SK-N-SH (cell line): ENCODE results near the gene USP4. TPM values are rescaled to one million over a fixed set of nuclear protein-coding genes. Genes with fewer than 3 reads are reported as not detected.

Source experiments
- CTCF ChIA-PET: fragments of 300-600, 350-600 bp; formaldehyde crosslinking; extraction: SDS; loops from one replicate; lab custom pipeline; 2021; lab: Yijun Ruan, JAX
- POLR2A ChIA-PET: fragments of 350-600 bp; sonication (Branson Sonifier 250); formaldehyde crosslinking; extraction: SDS; loops from one replicate; lab custom pipeline; 2020; ENCODE audit warnings: antibody characterized with exemption, inconsistent platforms; lab: Yijun Ruan, JAX
- DNase-seq: peaks from one replicate; pipeline ENCODE4 v3.0.0; 2012
- H2AFZ ChIP-seq: fragments of 200-600 bp; sonication (generic); 2 replicates; pipeline ENCODE4 v1.8.1; 2016; ENCODE audit warnings: antibody characterized with exemption, mild to moderate bottlenecking, low read depth
- H3F3A ChIP-seq: fragments of 200-600 bp; sonication (generic); replicated peaks from 2 replicates; pipeline ENCODE3; 2016; ENCODE audit warnings: antibody characterized with exemption, mild to moderate bottlenecking; ENCODE audit not compliant: insufficient read depth
- H3K27ac ChIP-seq, 2 experiments: fragments of 200-500 bp in 1 of 2; fragments of 200-600 bp in 1 of 2; sonication (Bioruptor generic) in 1 of 2; sonication (generic), shearing (Covaris generic) in 1 of 2; 2 replicates each; pipeline versions ENCODE4 v1.5.1 to v1.6.1; 2014 to 2016; ENCODE audit warnings: low read depth in 2 of 2, inconsistent platforms in 1 of 2, low read length in 1 of 2, mild to moderate bottlenecking in 1 of 2, mixed read lengths in 1 of 2
- H3K27me3 ChIP-seq: fragments of 200-600 bp; sonication (generic), shearing (Covaris generic); 2 replicates; pipeline ENCODE4 v1.6.1; 2016; ENCODE audit warnings: mixed run types; ENCODE audit not compliant: insufficient read depth
- H3K36me3 ChIP-seq, 2 experiments: fragments of 200-500 bp in 1 of 2; fragments of 200-600 bp in 1 of 2; sonication (Bioruptor generic) in 1 of 2; sonication (generic) in 1 of 2; replicated peaks in 1 of 2; 2 replicates each; pipeline versions ENCODE3 to v1.5.1; 2014 to 2016; ENCODE audit warnings: low read length in 1 of 2, mild to moderate bottlenecking in 1 of 2; ENCODE audit not compliant: insufficient read depth in 2 of 2, control insufficient read depth in 1 of 2
- H3K4me1 ChIP-seq, 2 experiments: fragments of 200-500 bp in 1 of 2; fragments of 200-600 bp in 1 of 2; sonication (Bioruptor generic) in 1 of 2; sonication (generic), shearing (Covaris generic) in 1 of 2; 2 replicates each; pipeline versions ENCODE4 v1.5.1 to v1.6.1; 2014 to 2016; ENCODE audit warnings: low read depth in 1 of 2, low read length in 1 of 2, mixed run types in 1 of 2; ENCODE audit not compliant: insufficient read depth in 2 of 2, control insufficient read depth in 1 of 2
- H3K4me2 ChIP-seq: fragments of 200-600 bp; sonication (generic), shearing (Covaris generic); 2 replicates; pipeline ENCODE4 v1.6.1; 2017; ENCODE audit warnings: mixed run types
- H3K4me3 ChIP-seq, 2 experiments: fragments of 200-500 bp in 1 of 2; fragments of 200-600 bp in 1 of 2; sonication (Bioruptor generic) in 1 of 2; sonication (generic), shearing (Covaris generic) in 1 of 2; 2 replicates each; pipeline versions ENCODE4 v1.5.1 to v1.8.1; 2014 to 2016; ENCODE audit warnings: low read depth in 2 of 2, inconsistent platforms in 1 of 2, low read length in 1 of 2, mild to moderate bottlenecking in 1 of 2, mixed read lengths in 1 of 2, moderate library complexity in 1 of 2
- H3K79me2 ChIP-seq: fragments of 200-600 bp; sonication (generic); 2 replicates; pipeline ENCODE4 v1.8.1; 2017; ENCODE audit warnings: mild to moderate bottlenecking; ENCODE audit not compliant: insufficient read depth
- H3K9ac ChIP-seq: fragments of 200-600 bp; sonication (generic); 2 replicates; pipeline ENCODE4 v1.6.1; 2017; ENCODE audit warnings: mixed run types
- H3K9me2 ChIP-seq: fragments of 200-600 bp; sonication (generic); 2 replicates; pipeline ENCODE4 v1.6.1; 2017; ENCODE audit warnings: mixed run types
- H3K9me3 ChIP-seq: fragments of 200-600 bp; sonication (generic); 2 replicates; pipeline ENCODE4 v1.6.1; 2017; ENCODE audit warnings: mixed run types, mild to moderate bottlenecking, moderate library complexity
- H4K20me1 ChIP-seq: fragments of 200-600 bp; sonication (generic); 2 replicates; pipeline ENCODE4 v1.6.1; 2017; ENCODE audit warnings: mild to moderate bottlenecking, mixed run types; ENCODE audit not compliant: insufficient read depth
- CHD2 ChIP-seq: fragments of 150-350 bp; IDR thresholded peaks from 2 replicates; pipeline ENCODE4 v1.6.1; 2018; ENCODE audit warnings: low read length; ENCODE audit not compliant: partially characterized antibody
- CTCF ChIP-seq: fragments of 200-600 bp; sonication (generic); IDR thresholded peaks from 2 replicates; pipeline ENCODE4 v1.6.1; 2017; ENCODE audit warnings: antibody characterized with exemption, mild to moderate bottlenecking, moderate library complexity
- EP300 ChIP-seq, 2 experiments: IDR thresholded peaks; 2 replicates each; pipeline versions ENCODE4 v1.4.0 to v1.6.1; 2012; ENCODE audit warnings: borderline replicate concordance in 1 of 2, low read depth in 1 of 2, low read length in 1 of 2
- EZH2phosphoT487 ChIP-seq: fragments of 200-600 bp; sonication (generic); IDR thresholded peaks from 2 replicates; pipeline ENCODE4 v1.6.1; 2017; ENCODE audit warnings: low read depth, mixed run types, mild to moderate bottlenecking, antibody characterized with exemption, moderate library complexity, borderline replicate concordance
- GABPA ChIP-seq: IDR thresholded peaks from 2 replicates; pipeline ENCODE4 v1.4.0; 2012; ENCODE audit warnings: low read depth, mild to moderate bottlenecking
- GATA2 ChIP-seq: sonication (generic); formaldehyde crosslinking; IDR thresholded peaks from 2 replicates; pipeline ENCODE4 v1.5.0; 2020; ENCODE audit warnings: mild to moderate bottlenecking, missing genetic modification reagents
- JUND ChIP-seq: IDR thresholded peaks from 2 replicates; pipeline ENCODE4 v1.4.0; 2012
- MAX ChIP-seq: IDR thresholded peaks from 2 replicates; pipeline ENCODE4 v1.4.0; 2012; ENCODE audit warnings: low read depth
- NFIC ChIP-seq: IDR thresholded peaks from 2 replicates; pipeline ENCODE4 v1.4.0; 2012; ENCODE audit warnings: borderline replicate concordance
- NRF1 ChIP-seq: IDR thresholded peaks from 2 replicates; pipeline ENCODE4 v1.6.1; 2012; ENCODE audit warnings: low read depth, mild to moderate bottlenecking, low read length
- RAD21 ChIP-seq: IDR thresholded peaks from 2 replicates; pipeline ENCODE4 v1.6.1; 2012; ENCODE audit warnings: mild to moderate bottlenecking, low read length
- TAF1 ChIP-seq: IDR thresholded peaks from 2 replicates; pipeline ENCODE4 v1.6.1; 2012; ENCODE audit warnings: low read depth, mild to moderate bottlenecking, low read length, moderate library complexity, borderline replicate concordance
- TEAD4 ChIP-seq: IDR thresholded peaks from 2 replicates; pipeline ENCODE4 v1.4.0; 2012; ENCODE audit warnings: mild to moderate bottlenecking, borderline replicate concordance; ENCODE audit not compliant: insufficient read depth
- USF1 ChIP-seq: IDR thresholded peaks from 2 replicates; pipeline ENCODE4 v1.4.0; 2012; ENCODE audit warnings: low read depth, borderline replicate concordance
- USF2 ChIP-seq: fragments of 150-350 bp; IDR thresholded peaks from 2 replicates; pipeline ENCODE4 v1.6.1; 2017; ENCODE audit warnings: antibody characterized with exemption, low read length, low read depth, borderline replicate concordance
- WGBS: methylation state at CpG from one replicate; pipeline ENCODE4 v1.1.6; 2017; ENCODE audit warnings: low lambda C conversion rate; 5-methylcytosine and 5-hydroxymethylcytosine counted together
- polyA plus RNA-seq, 3 experiments: library from polyadenylated mRNA; depleted of rRNA; stranded (reverse); fragments of >200 nt; gene quantifications; 2 replicates each; pipeline ENCODE4 v1.2.3, GENCODE V29; 2012
- TF ChIP-seq, protein P1 (sequence below): IDR thresholded peaks from 2 replicates; pipeline ENCODE4 v1.6.1; 2012; ENCODE audit warnings: mild to moderate bottlenecking, low read depth, low read length, moderate library complexity
- TF ChIP-seq, protein P2 (sequence below): fragments of 150-350 bp; IDR thresholded peaks from 2 replicates; pipeline ENCODE4 v1.6.1; 2016; ENCODE audit warnings: mild to moderate bottlenecking, low read depth, low read length

USP4 gene
- polyA plus RNA-seq, 1 of the 3 experiments (the other 2 are of a cell fraction): 33.2 TPM

DNA sequence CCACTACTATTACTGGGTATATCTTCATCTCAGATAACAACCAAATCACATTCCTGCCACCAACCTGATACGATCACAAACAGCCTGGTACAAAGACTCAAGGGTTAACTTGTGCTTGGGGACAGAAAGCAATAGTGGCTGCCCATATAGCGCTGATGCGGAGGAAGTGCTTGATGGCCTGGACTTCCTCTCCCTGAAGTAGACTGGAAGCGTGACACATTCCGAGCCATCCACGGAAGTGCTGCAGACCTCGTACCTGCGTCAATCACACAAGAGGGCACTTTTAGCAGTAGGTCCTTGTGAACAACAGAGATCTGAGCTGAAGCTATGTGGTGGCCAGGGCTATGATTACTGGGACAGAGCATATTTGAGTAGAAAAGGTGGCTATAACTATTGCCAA, 45.5 kb downstream of the USP4 start:
- Histone ChIP-seq H3K9ac (no peak overlapping the region), H3K36me3 (peaks cover 49 to 66% of the 10 kb centered on the region in 2 experiments), H3K9me2 (no peaks in the 10 kb centered on the region), H2AFZ (no peak overlapping the region), H3F3A (peaks cover 10% of the 10 kb centered on the region), H3K4me3 (no peak overlapping the region), H3K27me3 (no peaks in the 10 kb centered on the region), H3K27ac (no peak overlapping the region), H4K20me1 (no peaks in the 10 kb centered on the region), H3K9me3 (no peaks in the 10 kb centered on the region), H3K4me2 (no peak overlapping the region), H3K4me1 (no peaks in the 10 kb centered on the region), H3K79me2 (peaks cover 5% of the 10 kb centered on the region; the same call in 1 of the 2 replicates)
- ChIA-PET POLR2A (no interaction called here), CTCF (interaction anchor here (0.6 to 3.1 kb wide), 5 partner anchors 16 to 155 kb away, joined by 3 to 12 read pairs (median 3); partner anchors contain the start of gene KLHDC8B)
- WGBS: 100% methylated on average over 8 of the region's 8 CpGs
- no peak for DNase-seq
- TF ChIP-seq, protein P1, sequence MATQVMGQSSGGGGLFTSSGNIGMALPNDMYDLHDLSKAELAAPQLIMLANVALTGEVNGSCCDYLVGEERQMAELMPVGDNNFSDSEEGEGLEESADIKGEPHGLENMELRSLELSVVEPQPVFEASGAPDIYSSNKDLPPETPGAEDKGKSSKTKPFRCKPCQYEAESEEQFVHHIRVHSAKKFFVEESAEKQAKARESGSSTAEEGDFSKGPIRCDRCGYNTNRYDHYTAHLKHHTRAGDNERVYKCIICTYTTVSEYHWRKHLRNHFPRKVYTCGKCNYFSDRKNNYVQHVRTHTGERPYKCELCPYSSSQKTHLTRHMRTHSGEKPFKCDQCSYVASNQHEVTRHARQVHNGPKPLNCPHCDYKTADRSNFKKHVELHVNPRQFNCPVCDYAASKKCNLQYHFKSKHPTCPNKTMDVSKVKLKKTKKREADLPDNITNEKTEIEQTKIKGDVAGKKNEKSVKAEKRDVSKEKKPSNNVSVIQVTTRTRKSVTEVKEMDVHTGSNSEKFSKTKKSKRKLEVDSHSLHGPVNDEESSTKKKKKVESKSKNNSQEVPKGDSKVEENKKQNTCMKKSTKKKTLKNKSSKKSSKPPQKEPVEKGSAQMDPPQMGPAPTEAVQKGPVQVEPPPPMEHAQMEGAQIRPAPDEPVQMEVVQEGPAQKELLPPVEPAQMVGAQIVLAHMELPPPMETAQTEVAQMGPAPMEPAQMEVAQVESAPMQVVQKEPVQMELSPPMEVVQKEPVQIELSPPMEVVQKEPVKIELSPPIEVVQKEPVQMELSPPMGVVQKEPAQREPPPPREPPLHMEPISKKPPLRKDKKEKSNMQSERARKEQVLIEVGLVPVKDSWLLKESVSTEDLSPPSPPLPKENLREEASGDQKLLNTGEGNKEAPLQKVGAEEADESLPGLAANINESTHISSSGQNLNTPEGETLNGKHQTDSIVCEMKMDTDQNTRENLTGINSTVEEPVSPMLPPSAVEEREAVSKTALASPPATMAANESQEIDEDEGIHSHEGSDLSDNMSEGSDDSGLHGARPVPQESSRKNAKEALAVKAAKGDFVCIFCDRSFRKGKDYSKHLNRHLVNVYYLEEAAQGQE: no peak
- TF ChIP-seq RAD21: no peak
- TF ChIP-seq NRF1: no peak
- no peak for TF ChIP-seq TAF1
- TF ChIP-seq GABPA: no peak
- TF ChIP-seq TEAD4: no peak
- TF ChIP-seq USF1: no peak
- TF ChIP-seq JUND: no peak
- TF ChIP-seq EP300 (IDR thresholded peaks at IDR 0.05; ENCODE audit: borderline replicate concordance in 1 of 2, low read depth in 1 of 2, low read length in 1 of 2): no peak
- no peak for TF ChIP-seq CHD2
- TF ChIP-seq, protein P2, sequence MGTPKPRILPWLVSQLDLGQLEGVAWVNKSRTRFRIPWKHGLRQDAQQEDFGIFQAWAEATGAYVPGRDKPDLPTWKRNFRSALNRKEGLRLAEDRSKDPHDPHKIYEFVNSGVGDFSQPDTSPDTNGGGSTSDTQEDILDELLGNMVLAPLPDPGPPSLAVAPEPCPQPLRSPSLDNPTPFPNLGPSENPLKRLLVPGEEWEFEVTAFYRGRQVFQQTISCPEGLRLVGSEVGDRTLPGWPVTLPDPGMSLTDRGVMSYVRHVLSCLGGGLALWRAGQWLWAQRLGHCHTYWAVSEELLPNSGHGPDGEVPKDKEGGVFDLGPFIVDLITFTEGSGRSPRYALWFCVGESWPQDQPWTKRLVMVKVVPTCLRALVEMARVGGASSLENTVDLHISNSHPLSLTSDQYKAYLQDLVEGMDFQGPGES: no peak
- no peak for TF ChIP-seq CTCF
- TF ChIP-seq EZH2phosphoT487: no peak
- TF ChIP-seq GATA2 (CRISPR knock-in tag): no peak
- TF ChIP-seq NFIC: no peak
- TF ChIP-seq USF2: no peak
- no peak for TF ChIP-seq MAX
